ENCODE results near the gene C3orf52. TPM values are rescaled to one million over a fixed set of nuclear protein-coding genes. Genes with fewer than 3 reads are reported as not detected.

The C3orf52 gene
- total RNA-seq, 6 donors from 2014 or later: 17.1 to 74.6 (median 28.4) TPM

- Histone ChIP-seq H3K4me3 (no peak overlapping the region), H3K9me3 (no peaks in the 10 kb centered on the region), H3K27me3 (no peaks in the 10 kb centered on the region), H3K27ac (peak overlapping the region in 2 of 4 donors; percentile 4 to 26), H3K4me1 (peaks cover 8 to 35% (median 25%) of the 10 kb centered on the region in 4 donors), H3K36me3 (no peaks in the 10 kb centered on the region)
- no peak for DNase-seq
- TF ChIP-seq EP300 (IDR thresholded peaks at IDR 0.05) (no peak), POLR2AphosphoS5 (IDR thresholded peaks at IDR 0.05) (no peak), POLR2A (IDR thresholded peaks at IDR 0.05) (no peak), CTCF (IDR thresholded peaks at IDR 0.05) (no peak)
- 58 to 84% methylated on average over 6 of the region's 6 CpGs for WGBS, 2 donors
- no peak for ATAC-seq (ENCODE audit: low FRiP score in 2 of 2)
These were observed 4.8 kb downstream of the C3orf52 start for GRCh38 chr3:112090887-112091586.

- Histone ChIP-seq H3K27ac (no peak overlapping the region), H3K4me3 (no peak overlapping the region), H3K4me1 (peaks cover 5 to 21% (median 19%) of the 10 kb centered on the region in 4 donors), H3K9me3 (no peaks in the 10 kb centered on the region), H3K27me3 (no peaks in the 10 kb centered on the region), H3K36me3 (no peaks in the 10 kb centered on the region)
- DNase-seq (no peak), ATAC-seq (ENCODE audit: low FRiP score in 2 of 2) (peak in 1 of 2 donors; percentile 66)
- TF ChIP-seq CTCF (IDR thresholded peaks at IDR 0.05): no peak
- no peak for TF ChIP-seq POLR2A (IDR thresholded peaks at IDR 0.05)
- no peak for TF ChIP-seq POLR2AphosphoS5 (IDR thresholded peaks at IDR 0.05)
- no peak for TF ChIP-seq EP300 (IDR thresholded peaks at IDR 0.05)
- 51 to 54% methylated on average over 6 of the region's 6 CpGs for WGBS, 2 donors
These were observed 6.4 kb downstream of the C3orf52 start for GRCh38 chr3:112092496-112093179.

- Histone ChIP-seq H3K36me3 (no peaks in the 10 kb centered on the region), H3K9me3 (no peaks in the 10 kb centered on the region), H3K4me3 (no peak overlapping the region), H3K4me1 (peaks cover 5 to 21% (median 17%) of the 10 kb centered on the region in 4 donors), H3K27me3 (no peaks in the 10 kb centered on the region), H3K27ac (no peak overlapping the region)
- DNase-seq: no peak
- no peak for TF ChIP-seq EP300 (IDR thresholded peaks at IDR 0.05)
- no peak for TF ChIP-seq POLR2AphosphoS5 (IDR thresholded peaks at IDR 0.05)
- TF ChIP-seq POLR2A (IDR thresholded peaks at IDR 0.05): no peak
- no peak for TF ChIP-seq CTCF (IDR thresholded peaks at IDR 0.05)
- peak in 1 of 2 donors; percentile 54 for ATAC-seq (ENCODE audit: low FRiP score in 2 of 2)
These were observed 7.0 kb downstream of the C3orf52 start for GRCh38 chr3:112093180-112093522.

DNA sequence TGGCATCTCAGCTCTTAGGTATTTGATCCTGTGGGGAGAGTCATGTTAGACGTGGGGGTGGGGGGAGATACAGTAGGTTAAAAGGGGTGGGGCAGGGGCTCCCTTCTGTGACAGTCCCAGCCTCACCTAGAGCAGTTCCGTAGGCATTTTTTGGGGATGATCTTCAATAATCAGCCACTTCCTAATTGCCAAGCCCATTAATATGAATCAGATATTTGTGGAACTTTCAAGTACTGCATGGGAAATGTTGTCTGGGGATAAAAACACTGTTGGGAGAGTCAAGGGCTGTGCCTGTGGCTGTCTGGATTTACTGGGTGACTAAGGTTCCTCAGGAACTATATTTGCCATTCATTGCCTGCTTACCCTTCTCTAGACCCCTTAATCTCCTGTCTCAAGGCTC lies 9.5 kb downstream of the C3orf52 start:
- no peaks in the 10 kb centered on the region for H3K9me3 ChIP-seq
- ATAC-seq (ENCODE audit: low FRiP score in 2 of 2) (no peak), DNase-seq (no peak)
- no peak for TF ChIP-seq CTCF (IDR thresholded peaks at IDR 0.05)
- TF ChIP-seq POLR2AphosphoS5 (IDR thresholded peaks at IDR 0.05): no peak
- TF ChIP-seq EP300 (IDR thresholded peaks at IDR 0.05): no peak
- TF ChIP-seq POLR2A (IDR thresholded peaks at IDR 0.05): no peak
- H3K36me3 ChIP-seq: no peaks in the 10 kb centered on the region
- H3K27ac ChIP-seq: no peak overlapping the region
- WGBS, 2 donors: 29 to 53% methylated on average over 2 of the region's 2 CpGs
- peaks cover 0 to 16% (median 13%) of the 10 kb centered on the region in 4 donors for H3K4me1 ChIP-seq
- no peak overlapping the region for H3K4me3 ChIP-seq
- H3K27me3 ChIP-seq: no peaks in the 10 kb centered on the region

Measured in upper lobe of left lung (tissue), 6 donors.